HG02588 (cell line): Measurements from ENCODE around the gene SIGMAR1.
A peak's percentile ranks its signal among the peaks of the same experiment; 100 is the strongest.
"Not testable (repeated sequence)": the region's sequence is repeated elsewhere in the genome, so short reads cannot be mapped to it uniquely, and the experiment has no call there.

Experiments used
- ATAC-seq: cut with Tn5 transposase; IDR thresholded peaks from one replicate; pipeline ENCODE4 v1.9.1; 2021; ENCODE audit warnings: mild to moderate bottlenecking, moderate library complexity; ENCODE audit not compliant: unreplicated experiment

Gene SIGMAR1

GRCh38 chr9:34655394-34655793 lies 17.8 kb upstream of the SIGMAR1 start:
- no peak for ATAC-seq

DNA sequence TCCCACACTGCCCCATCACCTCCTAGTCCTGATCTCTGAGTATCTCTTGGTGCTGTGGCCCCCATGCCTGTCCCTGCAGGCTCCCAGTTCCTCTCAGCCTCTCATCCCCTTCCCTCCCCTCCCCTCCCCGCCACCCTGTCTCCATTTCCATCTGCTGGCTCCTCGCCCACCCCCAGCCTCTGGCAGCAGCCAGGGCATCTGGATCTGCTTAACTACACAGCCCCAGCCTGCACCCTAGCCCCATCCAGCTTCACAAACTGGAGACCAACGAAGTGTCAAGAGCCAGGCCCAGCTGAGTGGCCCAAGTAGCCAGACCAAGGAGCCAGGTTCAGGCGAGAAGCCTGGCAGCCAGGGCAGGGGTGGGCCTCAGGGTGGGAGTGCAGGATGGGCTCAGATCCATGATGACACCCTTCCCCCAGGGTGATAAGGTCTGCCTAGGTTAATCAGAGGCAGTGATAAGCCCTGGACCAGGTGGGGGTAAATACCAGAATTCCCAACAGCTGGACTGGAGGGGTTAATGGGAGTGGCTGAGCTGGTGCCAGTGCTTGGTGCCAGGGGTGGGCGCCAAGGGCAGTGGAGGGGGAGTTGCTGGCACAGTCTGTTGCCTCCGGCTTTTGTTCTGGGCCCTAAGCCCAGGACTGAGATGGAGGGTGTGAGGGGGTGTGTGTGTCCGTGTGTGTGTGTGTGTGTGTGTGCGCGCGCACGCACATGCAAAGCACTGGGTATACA lies 16.9 kb upstream of the SIGMAR1 start:
- ATAC-seq = no peak

GRCh38 chr9:34653151-34654072 lies 15.8 kb upstream of the SIGMAR1 start:
- ATAC-seq = no peak

DNA sequence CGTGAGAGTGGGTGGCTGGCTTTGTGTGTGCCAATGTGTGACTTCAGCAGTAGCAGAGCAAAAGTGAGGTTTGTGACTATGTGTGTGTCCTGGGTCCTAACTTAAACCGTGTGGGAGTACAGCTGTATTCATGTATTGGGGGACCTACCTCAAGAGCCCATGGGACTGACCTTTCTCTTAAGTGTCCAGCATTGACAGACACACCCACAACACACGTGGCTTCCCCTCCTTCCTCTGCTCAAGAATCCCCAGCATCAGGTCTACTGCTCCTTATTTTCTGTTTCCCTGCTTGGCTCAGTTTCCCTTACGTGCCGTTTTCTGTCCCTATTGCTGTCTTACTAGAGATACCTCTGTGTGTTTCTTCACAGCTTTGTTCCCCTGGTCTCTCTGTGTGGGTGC lies 15.0 kb upstream of the SIGMAR1 start:
- no peak for ATAC-seq

- no peak for ATAC-seq
Measured at GRCh38 chr9:34651876-34652601, 14.5 kb upstream of the SIGMAR1 start, which contains the start of gene IL11RA. TSS of gene IL11RA (plus strand) at chr9:34652185. CDS start at chr9:34655218, 3,033 bp downstream.

GRCh38 chr9:34651321-34651720 lies 13.7 kb upstream of the SIGMAR1 start:
- no peak for ATAC-seq

DNA sequence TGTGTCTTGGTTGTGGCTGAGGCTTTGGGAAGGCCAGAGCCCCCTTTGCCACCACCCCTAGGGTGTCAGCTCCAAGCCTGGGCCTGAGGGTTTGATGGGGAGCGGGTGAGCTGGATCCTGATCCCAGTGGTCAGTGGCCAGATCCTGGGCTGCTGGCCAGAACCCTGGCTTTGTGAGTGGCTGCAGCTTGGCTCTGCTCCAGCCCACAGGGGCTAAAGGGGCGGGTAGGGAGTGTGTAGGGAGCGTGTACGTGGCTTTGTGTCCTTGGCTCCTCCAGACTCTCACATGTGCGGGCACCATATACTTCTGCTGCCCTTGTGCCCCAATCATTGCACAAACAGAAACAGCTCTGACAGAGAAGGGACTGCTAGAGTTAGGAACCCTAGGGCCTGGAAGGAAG lies 13.2 kb upstream of the SIGMAR1 start:
- no peak for ATAC-seq

DNA sequence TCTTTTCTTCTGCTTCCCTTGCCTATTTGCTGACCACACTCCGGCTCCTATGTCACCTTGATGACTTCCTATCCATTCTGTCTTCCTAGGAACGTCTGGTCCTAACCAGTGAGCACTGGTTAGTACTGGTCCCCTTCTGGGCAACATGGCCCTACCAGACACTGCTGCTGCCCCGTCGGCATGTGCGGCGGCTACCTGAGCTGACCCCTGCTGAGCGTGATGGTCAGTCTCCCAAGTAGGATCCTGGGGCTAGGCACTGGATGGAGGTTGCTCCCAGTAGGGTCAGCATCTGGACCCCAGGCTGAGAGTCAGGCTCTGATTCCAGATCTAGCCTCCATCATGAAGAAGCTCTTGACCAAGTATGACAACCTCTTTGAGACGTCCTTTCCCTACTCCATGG lies 11.1 kb upstream of the SIGMAR1 start:
- no peak for ATAC-seq

DNA sequence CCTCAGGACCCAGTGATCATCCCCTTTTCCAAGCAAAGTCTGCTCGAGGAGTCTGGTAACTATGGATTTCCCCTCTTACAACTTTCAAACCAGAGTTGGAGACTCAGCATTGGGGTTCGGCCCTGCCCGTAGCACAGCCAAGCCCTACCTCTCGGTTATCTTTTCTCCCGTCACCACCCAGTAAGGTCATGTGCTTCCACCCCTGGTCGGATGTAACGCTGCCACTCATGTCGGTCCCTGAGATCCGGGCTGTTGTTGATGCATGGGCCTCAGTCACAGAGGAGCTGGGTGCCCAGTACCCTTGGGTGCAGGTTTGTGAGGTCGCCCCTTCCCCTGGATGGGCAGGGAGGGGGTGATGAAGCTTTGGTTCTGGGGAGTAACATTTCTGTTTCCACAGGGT lies 10.1 kb upstream of the SIGMAR1 start:
- no peak for ATAC-seq

- no peak for ATAC-seq
Measured at GRCh38 chr9:34647084-34647403, 9.5 kb upstream of the SIGMAR1 start.

DNA sequence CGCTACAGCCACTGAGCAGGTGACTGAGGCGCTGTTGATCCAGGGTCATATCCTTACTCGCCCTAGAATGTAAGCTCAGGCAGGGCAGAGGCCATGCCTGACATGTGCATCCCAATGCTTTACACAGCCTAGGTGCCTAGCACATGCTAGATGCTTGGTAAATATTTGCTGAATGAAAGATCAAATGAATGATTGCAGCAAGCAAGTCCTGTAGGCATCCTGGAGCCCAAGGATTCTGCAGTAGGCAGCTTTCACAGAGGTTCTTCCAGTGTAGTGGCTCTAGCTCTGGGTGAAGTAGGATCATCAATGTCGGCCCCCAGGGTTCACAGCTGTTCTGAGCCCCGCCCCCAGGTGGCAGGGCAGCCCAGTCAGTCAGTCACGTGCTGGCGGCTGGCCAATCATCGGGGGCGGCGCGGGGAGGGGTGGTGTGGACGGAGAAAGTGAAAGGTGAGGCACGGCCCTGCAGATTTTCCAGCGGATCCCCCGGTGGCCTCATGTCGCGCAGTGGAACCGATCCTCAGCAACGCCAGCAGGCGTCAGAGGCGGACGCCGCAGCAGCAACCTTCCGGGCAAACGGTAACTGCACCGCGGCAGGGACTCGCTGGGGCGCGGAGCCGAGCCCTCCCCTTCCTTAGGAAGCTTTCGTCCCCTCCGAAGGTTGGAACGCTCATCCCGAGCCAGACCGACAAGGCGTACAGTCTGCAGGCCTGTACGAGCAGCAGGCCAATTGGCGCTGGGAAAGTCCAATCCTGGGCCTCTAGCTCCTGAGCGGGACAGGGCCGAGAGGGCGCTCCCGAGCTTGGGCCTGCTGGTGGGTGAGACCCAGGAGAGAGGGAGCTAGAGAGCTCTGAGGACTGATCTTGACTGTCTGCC lies 8.9 kb upstream of the SIGMAR1 start, which contains the start of gene GALT:
GALT (plus strand) TSS at position 465 of the 873 bp plus-strand sequence; CDS start at position 495, 30 bp downstream.
- peak; percentile 84 for ATAC-seq

- no peak for ATAC-seq
Measured at GRCh38 chr9:34644766-34645314, 7.3 kb upstream of the SIGMAR1 start.

- ATAC-seq = no peak
Measured at GRCh38 chr9:34642679-34643078, 5.1 kb upstream of the SIGMAR1 start.

GRCh38 chr9:34639322-34639721 lies 1.7 kb upstream of the SIGMAR1 start:
- ATAC-seq = not testable (repeated sequence)

DNA sequence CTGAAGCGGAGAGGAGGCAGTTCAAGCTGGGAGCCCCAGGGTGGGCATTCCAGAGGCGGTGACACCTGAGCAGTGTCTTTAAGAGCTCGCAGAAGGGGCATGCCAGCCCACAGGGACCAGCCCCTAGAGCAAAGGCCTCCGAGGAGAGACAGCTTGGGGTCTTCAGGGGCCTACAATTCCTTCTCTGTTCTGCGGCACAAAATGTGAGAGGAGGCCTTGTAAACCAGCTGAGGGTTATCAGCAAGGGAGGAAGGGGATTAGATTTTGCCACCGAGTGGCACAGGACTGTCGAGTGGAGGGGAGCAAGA lies 505 bp upstream of the SIGMAR1 start:
- no peak for ATAC-seq

GRCh38 chr9:34636791-34637355 lies 714 bp downstream of the SIGMAR1 start:
- no peak for ATAC-seq

GRCh38 chr9:34635556-34635955 lies 2.0 kb downstream of the SIGMAR1 start:
- no peak for ATAC-seq

DNA sequence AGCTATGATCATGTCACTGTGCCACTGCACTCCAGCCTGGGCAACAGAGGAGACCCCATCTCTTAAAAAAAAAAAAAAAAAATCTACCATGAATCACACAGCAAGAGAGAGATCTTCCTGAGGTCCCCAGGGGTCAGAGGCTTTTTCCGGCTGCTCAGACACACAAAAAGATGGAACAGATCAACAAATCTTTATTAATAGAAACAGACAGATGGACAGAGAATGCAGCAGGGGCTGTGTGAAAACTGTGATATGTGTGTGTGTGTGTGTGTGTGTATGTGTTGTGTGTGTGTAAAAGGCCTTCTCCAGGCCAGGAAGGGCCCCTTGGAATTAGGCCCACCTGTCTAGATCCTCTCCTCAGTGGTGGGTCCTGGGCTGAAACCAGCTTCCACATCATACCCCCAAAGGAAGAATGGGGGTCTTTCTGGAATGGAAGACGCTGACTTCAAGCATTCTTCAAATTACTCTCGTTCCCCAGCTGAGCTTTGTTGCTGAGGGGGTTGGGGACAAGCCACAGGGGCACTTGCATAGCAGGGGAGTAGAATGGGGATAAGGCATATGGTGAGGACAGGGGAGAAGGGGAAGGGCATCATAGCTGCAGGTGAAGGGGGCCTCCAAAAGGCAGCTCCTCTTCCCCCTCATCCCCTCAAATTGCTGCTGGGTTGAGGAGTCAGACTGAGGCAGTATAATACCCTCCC lies 2.9 kb downstream of the SIGMAR1 start:
- ATAC-seq = no peak

GRCh38 chr9:34633851-34634550 lies 3.6 kb downstream of the SIGMAR1 start:
- no peak for ATAC-seq
